NCI-H526 (cell line): ENCODE measurements around the gene MEAK7.

Source experiments
- DNase-seq, 2 experiments: peaks; one replicate each; lab custom pipeline; 2025; lab: John Stamatoyannopoulos, UW

Gene MEAK7, protein sequence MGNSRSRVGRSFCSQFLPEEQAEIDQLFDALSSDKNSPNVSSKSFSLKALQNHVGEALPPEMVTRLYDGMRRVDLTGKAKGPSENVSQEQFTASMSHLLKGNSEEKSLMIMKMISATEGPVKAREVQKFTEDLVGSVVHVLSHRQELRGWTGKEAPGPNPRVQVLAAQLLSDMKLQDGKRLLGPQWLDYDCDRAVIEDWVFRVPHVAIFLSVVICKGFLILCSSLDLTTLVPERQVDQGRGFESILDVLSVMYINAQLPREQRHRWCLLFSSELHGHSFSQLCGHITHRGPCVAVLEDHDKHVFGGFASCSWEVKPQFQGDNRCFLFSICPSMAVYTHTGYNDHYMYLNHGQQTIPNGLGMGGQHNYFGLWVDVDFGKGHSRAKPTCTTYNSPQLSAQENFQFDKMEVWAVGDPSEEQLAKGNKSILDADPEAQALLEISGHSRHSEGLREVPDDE

DNA sequence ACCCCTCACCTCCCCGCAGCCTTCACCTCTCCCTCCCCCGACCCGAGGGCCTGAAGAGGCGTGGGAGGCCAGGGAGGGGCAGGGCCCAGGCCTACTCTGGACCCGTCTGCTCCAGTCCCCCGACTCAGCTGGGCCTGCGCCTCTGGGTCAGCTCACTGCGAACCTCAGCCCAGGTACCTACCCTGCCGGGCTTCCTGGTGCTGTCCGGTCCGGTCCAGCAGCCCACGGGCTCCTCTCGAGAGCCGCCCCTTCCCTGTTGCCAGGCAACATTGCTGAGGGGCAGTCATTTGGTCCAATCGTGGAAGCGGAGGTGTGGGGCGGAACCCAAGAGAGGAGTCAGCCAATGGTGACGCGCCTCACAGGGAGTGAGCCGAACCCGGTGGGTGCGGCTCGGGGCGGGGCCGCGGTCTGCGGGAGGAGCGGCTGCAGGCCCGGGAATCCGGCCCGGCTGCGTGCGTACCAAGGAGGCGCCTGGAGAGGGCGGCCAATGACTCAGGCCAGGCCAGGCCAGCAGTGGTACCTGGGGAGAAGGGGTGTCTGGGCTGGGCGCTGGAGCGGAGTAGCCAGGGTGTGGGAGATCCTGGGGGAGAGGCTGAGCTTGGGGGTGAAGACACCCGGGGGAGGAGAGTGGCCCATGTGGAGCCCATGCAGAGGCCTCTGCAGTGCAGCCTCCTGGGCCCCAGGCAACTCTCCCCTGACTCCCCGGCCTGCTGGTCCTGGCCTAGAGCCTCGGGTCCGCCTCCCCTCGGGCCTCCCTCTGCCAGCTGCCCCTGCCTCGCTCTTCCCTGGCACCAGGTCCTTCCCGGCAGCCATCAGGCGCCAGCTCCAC is at the start of gene MEAK7:
Gene MEAK7 (minus strand): TSS at position 240 of the 829 bp plus-strand sequence. CDS start 6,573 bp downstream, outside the sequence.
- DNase-seq = peak; percentile 86 to 95

DNA sequence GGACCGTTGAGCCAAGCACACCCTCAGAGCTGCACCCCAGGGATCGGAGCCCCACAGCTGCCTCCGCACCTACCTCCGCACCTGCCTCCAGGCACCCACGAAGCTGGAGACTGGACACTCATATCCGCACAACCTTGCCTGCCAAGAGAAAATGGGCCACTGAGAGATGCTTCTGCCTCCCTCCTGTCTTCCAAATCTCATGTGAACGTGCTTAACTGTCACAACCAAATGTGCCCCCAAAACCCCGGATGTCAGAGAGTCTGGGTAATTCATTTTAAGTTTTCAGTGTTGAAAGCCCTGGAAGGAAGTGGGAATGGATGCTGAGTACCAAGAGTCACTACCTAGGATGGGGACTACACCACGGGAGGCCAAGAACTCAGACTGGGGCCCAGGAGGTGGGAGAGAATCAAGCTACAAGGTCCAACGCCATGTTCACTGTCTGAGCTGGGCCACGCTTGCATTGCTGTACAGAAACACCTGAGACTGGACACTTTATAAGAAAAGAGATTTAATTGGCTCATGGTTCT is 49.5 kb upstream of the MEAK7 start:
- no peak for DNase-seq

DNA sequence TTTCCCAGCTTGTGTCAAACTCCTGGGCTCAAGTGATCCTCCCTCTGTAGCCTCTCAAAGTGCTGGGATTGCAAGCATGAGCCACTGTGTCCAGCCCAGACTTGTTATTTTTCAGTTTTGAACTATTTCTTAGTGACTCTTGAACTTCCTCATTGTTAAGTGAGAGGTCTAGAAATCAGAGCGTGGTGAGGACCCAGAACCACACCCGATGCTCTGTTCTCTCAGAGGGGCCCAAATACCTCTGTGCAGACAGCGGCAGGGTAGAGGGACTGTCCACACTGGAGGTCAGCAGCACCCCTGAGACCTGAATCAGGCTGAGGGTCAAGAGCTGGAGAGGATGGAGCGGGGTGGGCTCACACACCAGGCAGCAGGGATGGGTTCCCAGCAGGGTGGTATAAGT is 47.7 kb upstream of the MEAK7 start:
- no peak for DNase-seq

DNA sequence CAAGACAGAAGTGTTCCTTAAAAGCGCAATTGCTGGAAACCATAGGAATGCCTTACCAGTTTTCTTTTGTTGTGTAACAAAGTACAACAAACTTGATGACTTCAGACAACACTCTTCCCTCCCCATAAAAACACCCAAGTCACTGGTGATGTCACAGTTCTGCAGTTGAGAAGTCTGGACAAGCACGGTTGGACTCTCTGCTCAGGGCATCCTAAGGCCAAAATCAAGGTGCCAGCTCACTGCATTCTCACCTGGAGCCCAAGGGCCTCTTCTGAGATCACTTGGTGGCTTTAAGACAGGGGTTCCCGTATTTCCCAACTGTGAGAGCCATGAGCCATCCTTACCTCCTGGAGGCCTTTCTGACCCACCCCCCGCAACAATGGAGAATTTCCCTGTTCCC is 45.6 kb upstream of the MEAK7 start:
- no peak for DNase-seq

DNA sequence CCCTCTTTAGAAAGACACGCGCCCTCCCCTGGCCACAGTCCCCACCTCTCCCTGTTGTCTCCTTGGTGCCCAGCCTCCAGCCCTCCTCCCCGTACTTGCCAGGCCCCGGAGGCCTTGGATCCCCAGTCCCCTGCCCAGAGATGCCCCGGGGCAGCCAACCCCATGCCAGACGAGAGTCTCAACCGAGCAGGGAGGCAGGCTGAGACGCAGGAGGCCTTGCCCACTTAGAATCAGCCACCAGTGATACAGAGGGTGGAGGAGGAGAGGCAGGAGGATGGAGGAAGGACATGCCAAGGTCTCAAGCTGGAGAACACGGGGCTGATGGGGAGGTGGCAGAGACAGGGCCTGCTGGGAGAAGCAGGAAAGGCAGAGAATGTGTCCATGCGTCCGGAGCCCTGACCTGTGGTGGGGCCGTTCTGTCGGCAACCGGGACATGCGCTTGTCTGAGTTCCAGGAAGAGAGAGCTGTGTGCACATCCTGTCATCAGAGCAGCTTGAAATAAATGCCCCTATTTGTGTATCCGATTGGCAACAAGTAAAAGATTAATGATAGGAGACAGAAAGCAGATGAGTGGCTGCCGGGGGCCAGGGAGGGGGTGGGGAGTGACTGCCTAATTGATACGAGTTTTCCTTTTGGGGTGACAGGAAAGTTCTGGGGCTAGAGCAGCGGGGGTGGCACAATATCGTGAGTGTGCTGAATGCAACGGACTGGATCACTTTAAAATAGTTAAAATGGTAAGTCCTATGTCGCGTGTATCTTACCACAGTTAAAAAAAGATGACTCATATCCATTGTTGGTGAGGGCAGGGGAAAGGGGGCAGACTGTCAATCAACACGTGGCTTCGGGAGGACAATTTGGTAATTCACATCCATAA is 44.7 kb upstream of the MEAK7 start:
- no peak for DNase-seq

DNA sequence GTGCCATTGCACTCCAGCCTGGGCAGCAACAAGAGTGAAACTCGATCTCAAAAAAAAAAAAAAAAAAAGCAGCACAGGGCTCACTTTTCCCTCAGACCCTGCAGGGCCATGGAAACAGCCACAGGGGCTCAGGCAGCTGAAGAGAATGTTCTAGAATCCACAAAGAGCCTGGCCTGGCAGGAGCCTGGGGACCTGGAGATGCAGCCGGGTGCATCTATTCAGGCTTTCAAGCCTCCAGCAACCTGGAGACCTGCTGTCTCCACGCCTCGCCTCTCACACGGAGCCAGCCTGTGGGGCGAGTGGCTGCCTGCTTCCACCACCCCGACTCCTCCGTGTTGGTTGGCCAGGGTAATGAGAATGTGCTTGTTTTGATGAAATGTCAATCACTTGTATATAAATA is 44.0 kb upstream of the MEAK7 start:
- no peak for DNase-seq

DNA sequence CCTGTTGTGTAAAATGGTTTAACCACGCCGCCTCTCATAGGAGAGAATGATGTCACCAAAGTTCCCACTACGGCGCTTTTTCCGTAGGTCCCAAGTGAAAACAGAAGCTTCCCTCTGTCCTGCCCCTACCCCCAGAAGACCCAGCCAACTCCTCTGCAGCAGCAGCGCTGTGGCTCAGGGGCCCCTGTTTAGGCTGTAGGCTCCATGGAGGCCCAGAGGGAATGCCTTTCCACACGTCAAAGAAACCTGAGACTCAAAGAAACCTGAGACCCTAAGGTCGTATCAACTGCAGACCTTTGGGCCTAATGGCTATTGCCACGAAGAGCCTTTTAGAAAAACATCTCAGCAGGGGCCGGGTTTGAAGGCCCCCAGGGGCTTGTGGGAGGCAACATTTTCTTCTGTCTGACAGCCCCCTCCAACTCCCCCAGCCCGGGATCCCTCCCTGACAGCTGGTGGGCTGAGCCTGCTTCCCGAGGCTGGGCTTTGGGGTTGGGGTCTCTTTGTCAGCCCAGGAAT is 43.1 kb upstream of the MEAK7 start:
- no peak for DNase-seq

DNA sequence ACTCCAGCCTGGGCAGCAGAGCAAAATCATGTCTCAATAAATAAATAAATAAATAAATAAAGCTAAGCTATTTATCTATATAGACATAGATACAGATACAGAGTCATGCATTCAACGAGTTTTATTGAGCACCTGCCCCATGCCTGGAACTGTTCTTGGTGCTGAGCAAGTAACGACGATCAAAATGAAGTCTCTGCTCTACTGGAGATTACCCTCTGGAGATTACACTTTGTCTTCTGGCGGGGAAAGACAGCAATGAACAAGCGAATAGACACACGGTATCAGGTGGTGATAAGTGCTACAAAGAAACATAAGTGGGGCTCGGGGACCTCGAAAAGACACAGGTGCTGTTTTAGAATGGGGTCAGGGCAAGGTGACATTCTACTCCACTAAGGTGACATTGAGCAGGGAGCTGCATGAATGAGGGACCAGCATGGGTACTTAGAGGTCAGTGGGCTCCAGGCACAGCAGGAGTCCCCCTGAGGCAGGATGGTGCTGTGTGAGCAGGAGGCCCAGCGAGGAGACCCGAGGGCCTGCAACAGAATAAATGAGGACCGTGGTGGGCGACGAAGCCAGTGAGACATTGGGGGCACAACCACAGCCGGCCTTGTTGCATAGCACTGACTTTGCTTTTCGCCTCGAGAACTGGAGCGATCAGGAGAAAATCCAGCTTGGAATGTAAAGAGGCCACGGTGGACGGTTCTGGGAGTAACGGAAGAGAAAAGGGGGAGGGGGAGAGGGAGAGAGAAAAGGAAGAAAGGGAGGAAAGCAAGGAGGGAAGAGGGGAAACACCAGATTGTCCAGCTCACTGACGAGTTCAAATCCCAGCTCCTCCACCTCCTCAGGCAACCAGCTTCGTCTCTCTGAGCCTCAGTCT is 42.4 kb upstream of the MEAK7 start:
- no peak for DNase-seq

DNA sequence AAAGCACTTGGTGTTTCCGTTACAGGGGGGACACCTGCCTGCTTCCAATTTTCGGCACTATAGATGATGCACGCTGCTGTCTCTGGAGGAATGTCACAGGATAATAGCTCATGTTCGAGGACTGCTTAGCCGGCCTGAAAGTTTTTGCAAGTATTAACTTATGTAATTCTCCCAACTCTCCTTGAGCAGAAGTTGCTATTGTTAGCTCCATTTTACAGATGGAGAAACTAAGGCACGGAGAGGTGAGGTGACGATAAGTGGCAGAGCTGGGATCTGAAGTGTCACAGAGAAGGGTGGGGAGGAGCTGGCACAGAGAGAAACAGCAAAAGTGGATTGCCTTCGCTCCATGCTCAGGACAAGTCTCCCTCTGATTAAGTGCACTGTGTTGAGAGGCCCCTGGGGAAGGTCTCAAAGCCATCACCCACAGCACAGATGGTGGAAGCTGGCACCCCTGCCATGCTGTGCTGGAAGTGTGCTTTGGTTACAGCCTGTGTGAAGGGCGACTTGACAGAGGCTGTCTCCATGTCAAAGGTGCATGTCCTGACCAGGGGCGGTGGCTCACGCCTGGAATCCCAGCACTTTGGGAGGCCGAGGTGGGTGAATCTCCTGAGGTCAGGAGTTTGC is 40.8 kb upstream of the MEAK7 start:
- DNase-seq = no peak

DNA sequence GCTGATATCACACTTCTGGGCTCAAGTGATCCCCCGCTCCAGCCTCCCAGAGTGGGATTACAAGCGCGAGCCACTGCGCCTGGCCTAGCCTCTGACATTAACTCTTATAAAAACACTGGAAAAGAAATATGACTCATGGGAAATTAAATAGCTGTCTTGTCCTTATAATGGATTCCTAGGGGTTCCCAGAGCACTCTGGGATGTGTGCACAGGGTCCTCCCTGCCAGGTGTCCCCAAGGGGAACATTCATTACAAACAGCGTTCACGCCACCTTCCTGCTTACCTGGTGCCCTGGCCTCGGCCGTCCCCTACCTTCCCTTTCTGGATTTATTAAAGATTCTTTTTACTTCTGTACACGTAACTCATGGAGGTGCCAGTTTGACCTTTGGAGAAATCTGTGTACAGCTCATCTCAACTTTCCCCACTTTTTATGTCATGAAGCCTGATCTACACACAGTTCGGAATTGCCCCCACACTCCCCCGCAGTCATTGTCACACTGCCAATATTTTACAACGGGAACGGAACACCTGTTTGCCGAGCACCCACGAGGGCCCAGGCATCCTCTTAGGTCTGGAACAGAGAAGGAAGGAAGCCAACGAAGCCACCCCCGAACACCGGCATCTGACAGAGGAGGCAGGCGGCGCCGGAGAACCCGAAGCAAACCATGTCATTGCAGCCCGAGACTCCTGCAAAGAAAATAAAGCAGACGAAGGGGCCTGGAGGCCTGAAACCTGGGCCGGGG is 39.7 kb upstream of the MEAK7 start:
- no peak for DNase-seq

DNA sequence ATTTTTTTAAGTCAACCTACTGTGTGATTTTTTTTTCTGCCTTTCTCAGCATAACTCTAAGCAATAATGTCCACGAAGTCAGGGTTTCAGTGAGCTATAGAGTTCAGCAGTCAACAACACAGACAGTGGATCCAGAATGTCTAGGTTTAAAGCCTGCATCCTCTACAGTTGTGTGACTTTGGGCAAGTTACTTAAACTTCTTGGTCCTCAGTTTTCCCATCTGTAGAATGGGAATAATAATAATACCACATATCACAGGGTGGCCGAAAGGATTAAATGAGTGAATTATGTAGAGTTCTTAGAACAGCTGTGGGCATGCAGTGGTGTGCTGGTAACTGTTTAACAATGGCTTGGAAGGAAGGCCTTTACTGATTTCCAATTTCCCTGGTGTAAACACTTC is 38.8 kb upstream of the MEAK7 start:
- DNase-seq = no peak

DNA sequence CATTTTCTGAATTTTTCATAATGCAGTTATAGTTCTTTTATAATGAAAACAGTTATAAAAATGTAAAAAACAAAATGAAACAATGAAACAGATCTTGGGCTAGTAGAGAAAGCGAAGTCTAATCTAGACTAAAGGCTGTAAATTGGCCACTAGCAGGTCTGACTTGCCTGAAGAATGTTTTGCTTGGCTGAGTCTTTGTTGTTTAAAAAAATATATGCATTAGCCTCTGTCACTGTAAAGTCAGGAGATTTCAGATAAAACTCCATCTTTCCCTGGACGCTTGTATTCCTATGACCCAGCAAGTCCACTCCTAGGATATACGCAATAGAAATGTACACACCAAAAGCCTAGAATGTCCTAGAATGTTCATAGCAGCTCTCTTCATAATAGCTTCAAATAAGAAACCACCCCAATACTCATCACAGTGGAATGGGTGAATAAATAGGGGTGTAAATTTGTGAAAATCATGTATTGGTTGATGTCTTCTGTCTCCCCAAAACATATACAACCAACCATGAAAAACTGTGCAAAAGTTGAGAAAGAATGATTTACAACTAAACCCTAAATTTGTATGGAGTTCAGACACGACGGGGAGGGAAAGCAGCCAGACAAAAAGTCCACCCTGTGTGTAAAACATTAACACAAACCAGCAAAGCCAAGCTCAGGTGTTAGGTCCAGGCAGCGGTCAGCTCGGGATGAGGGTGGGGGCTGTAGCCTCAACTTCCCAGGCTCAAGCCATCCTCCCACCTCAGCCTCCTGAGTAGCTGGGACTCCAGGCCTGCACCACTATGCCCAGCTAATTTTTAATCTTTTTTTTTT is 37.7 kb upstream of the MEAK7 start:
- no peak for DNase-seq

DNA sequence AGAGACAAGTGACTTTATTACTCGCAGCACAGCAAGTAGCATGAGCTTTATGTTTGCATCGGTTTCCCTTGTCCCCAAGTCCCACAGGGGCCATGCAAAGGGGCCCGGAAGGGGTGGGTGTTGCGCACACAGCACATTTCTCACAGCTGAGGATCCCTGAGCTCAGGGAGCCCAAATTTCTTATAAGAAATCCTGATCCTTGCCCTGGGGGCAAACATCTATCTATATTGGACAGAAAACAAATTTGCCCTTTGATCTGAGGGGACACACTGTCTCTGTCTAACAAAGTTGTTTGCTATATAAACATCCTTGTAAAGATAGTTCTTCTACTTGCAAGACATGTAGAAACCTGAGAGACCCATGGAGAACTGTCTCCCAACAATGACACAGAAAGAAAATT is 35.7 kb upstream of the MEAK7 start:
- DNase-seq = no peak

DNA sequence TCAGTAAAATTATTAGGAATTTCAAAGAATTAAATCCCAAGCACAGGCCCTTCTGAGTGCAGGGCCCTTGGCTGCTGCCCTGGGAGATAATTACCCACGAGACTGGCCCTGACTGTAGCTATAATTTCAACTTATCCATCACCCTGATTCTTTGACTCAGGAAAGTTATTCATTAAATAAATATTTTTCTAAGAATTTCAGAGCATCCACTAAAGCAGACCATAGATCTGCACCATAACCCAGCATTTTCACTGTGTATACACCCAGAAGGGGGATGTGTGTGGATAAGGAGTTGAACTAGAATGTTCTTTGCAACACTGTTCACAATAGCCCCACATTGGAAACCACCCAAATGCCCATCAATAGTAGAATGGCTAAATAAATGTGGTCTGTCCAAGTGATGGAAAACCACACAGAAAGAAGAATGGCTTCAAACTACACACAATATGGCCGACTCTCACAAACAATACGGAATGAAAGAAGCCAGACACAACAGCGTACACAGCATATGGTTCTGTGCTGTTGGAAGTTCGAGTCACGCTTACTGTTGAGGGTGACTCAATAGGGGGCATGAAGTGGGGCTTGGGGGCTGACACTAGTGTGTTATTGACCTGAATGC is 33.9 kb upstream of the MEAK7 start:
- no peak for DNase-seq

DNA sequence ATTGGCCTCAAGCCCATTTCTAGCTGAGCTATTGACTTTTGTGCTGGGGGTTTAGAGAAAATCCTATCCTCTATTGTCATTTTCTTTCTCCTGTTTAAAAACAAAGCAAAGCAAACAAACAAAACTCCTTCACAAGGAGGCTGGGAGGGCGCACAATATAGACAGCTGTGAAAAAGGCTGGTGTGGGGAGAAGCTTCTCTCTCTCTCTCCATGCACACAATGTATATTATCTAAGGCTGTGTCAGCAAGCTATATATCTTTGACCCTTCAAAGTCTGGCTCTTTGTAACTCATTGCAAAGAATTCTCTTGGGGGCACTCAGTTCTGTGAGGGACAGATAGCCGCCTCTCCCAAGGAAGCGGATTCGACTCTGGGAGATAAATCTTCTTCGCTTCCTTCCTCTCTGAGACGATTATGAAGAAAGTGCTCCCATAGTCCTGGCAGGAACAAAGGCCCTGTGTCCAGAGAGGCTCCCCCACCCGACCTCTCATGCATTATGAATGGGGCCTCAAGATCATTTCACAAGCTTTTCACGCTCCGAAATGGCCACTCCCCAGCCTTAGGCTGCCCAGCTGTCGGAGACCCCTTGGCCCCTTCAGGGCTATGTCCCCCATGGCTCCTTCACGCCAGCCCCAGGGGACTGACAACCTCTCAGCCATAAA is 33.2 kb upstream of the MEAK7 start:
- no peak for DNase-seq

DNA sequence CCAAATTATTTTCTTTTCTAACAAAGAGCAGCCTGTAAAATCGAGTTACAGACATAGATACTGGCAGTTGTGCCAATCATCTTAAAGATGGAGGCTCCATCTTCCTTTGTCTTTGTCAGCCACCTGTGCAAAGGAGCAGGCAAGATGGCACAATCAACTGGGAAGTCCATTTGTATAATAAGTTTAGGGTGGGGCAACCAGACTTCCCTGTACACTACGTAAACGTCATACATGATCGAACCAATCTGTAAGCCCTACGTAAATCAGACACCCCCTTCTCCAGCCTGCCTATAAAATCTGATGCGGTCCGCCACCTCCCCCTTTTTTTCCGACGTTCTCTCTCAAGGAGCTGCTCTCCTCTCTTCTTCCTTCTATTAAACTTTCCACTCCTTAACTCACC is 31.4 kb upstream of the MEAK7 start:
- DNase-seq = no peak

DNA sequence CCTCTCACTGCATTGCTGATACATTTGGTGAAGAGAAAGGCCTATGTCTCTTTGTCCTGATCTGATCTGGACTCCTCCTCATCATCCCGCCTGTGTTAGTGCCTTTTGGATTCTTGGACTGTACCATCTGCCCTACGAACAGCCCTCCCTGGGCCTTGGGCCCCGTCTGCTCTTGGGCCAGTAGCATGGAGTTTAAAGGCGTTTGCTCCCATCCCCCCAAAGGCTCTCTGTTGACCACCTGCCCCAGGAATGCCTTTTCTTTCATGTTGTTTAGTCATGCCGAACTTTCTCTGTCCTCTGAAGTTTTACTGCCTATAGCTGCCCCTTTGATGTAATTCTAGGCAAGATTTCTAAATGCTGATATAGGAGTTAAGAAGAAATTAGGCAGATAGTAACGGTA is 30.9 kb upstream of the MEAK7 start:
- no peak for DNase-seq

DNA sequence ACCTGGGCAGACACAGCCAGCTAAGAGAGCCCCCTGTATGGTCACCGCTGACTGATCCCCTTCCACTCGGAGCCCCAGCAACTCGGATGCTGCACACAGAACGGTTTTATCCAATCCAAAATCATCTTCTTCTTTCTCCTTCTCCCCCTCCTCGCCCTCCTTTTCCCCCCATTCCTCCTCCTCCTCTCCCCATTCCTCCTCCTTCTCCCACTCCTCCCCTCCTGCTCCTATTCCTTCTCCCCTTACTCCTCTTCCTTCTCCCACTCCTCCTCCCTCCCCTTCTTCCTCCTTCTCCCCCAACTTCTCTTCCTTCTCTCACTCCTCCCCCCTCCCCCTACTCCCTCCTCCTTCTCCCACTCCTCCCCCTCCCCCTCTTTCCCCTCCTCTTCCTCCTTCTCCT is 30.4 kb upstream of the MEAK7 start:
- DNase-seq = no peak
